Uterus (tissue), 4 donors: Measurements from ENCODE around the gene NCAM2. TPM values are rescaled to one million over a fixed set of nuclear protein-coding genes. Genes with fewer than 3 reads are reported as not detected.

Source experiments
- DNase-seq, 2 donors: peaks; one replicate each; pipeline ENCODE4 v3.0.0-alpha.2; 2019 to 2020
- H3K27ac ChIP-seq, 2 donors: fragments of 200-600 bp; sonication (generic); 1 replicate in 1 of 2; 2 replicates in 1 of 2; pipeline ENCODE4 v1.5.1; 2016 to 2018
- H3K27me3 ChIP-seq, 2 donors: fragments of 200-600 bp; sonication (generic); one replicate each; pipeline ENCODE4 v1.5.1; 2018 to 2019; ENCODE audit warnings: control low read depth in 1 of 2
- H3K36me3 ChIP-seq, 2 donors: fragments of 200-600 bp; sonication (generic); one replicate each; pipeline ENCODE4 v1.5.1; 2019; ENCODE audit warnings: control low read depth in 1 of 2
- H3K4me1 ChIP-seq, 2 donors: fragments of 200-600 bp; sonication (generic); one replicate each; pipeline ENCODE4 v1.5.1; 2018 to 2019; ENCODE audit warnings: control low read depth in 1 of 2
- H3K4me3 ChIP-seq, 2 donors: fragments of 200-600 bp; sonication (generic); 1 replicate in 1 of 2; 2 replicates in 1 of 2; pipeline ENCODE4 v1.5.1; 2018 to 2019; ENCODE audit warnings: mild to moderate bottlenecking in 1 of 2
- H3K9me3 ChIP-seq, 2 donors: fragments of 200-600 bp; sonication (generic); one replicate each; pipeline ENCODE4 v1.5.1; 2019; ENCODE audit warnings: control low read depth in 1 of 2
- POLR2A ChIP-seq, 2 donors: fragments of 450-650 bp; IDR thresholded peaks; one replicate each; pipeline ENCODE4 v1.6.1; 2016; ENCODE audit warnings: antibody characterized with exemption in 2 of 2, mild to moderate bottlenecking in 1 of 2, moderate library complexity in 1 of 2
- intact Hi-C: fragments of 100-400 bp; cut with DNase I; formaldehyde crosslinking; loops from one replicate; pipeline ENCODE4 v1.15.1; 2023; ENCODE audit warnings: low total_unique reads
- total RNA-seq, 4 donors: library from RNA; depleted of rRNA in 3 of 4; stranded (reverse); fragments of >200 nt in 3 of 4; gene quantifications; one replicate each; pipeline versions ENCODE4 v1.1.0 to v1.2.4, GENCODE V29; 2014 to 2023
- TF ChIP-seq, protein P1 (sequence below), 4 experiments: fragments of 200-600 bp in 2 of 4; fragments of 450-650 bp in 2 of 4; sonication (generic) in 2 of 4; IDR thresholded peaks; one replicate each; pipeline ENCODE4 v1.5.1; 2016 to 2019; ENCODE audit warnings: antibody characterized with exemption in 4 of 4, mild to moderate bottlenecking in 2 of 4, moderate library complexity in 1 of 4
- donor health status: DM: yes; HTN: yes; CAD: no.

The NCAM2 gene
- total RNA-seq, 4 donors from 2014 or later, result 1.2 to 214 (median 26.1) TPM

GRCh38 chr21:21165063-21165645 lies 166.9 kb downstream of the NCAM2 start:
- H3K4me3 ChIP-seq, result no peak overlapping the region
- no peak overlapping the region for H3K27ac ChIP-seq
- H3K9me3 ChIP-seq, result no peaks in the 10 kb centered on the region
- no peaks in the 10 kb centered on the region for H3K36me3 ChIP-seq
- no peaks in the 10 kb centered on the region for H3K27me3 ChIP-seq
- no peak for TF ChIP-seq POLR2A (IDR thresholded peaks at IDR 0.05)
- TF ChIP-seq, protein P1, sequence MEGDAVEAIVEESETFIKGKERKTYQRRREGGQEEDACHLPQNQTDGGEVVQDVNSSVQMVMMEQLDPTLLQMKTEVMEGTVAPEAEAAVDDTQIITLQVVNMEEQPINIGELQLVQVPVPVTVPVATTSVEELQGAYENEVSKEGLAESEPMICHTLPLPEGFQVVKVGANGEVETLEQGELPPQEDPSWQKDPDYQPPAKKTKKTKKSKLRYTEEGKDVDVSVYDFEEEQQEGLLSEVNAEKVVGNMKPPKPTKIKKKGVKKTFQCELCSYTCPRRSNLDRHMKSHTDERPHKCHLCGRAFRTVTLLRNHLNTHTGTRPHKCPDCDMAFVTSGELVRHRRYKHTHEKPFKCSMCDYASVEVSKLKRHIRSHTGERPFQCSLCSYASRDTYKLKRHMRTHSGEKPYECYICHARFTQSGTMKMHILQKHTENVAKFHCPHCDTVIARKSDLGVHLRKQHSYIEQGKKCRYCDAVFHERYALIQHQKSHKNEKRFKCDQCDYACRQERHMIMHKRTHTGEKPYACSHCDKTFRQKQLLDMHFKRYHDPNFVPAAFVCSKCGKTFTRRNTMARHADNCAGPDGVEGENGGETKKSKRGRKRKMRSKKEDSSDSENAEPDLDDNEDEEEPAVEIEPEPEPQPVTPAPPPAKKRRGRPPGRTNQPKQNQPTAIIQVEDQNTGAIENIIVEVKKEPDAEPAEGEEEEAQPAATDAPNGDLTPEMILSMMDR (IDR thresholded peaks at IDR 0.05), result no peak
- no peaks in the 10 kb centered on the region for H3K4me1 ChIP-seq
- intact Hi-C loops, result no loop called here
- DNase-seq, result no peak

GRCh38 chr21:21174676-21175075 lies 176.5 kb downstream of the NCAM2 start:
- no peaks in the 10 kb centered on the region for H3K36me3 ChIP-seq
- H3K4me3 ChIP-seq, result no peak overlapping the region
- no peaks in the 10 kb centered on the region for H3K27me3 ChIP-seq
- no peaks in the 10 kb centered on the region for H3K4me1 ChIP-seq
- TF ChIP-seq, protein P1 (IDR thresholded peaks at IDR 0.05), result no peak
- TF ChIP-seq POLR2A (IDR thresholded peaks at IDR 0.05), result no peak
- H3K9me3 ChIP-seq, result no peaks in the 10 kb centered on the region
- H3K27ac ChIP-seq, result no peak overlapping the region
- DNase-seq, result no peak
- intact Hi-C loops, result no loop called here

GRCh38 chr21:21175798-21176334 lies 177.7 kb downstream of the NCAM2 start:
- intact Hi-C loops, result no loop called here
- no peaks in the 10 kb centered on the region for H3K36me3 ChIP-seq
- no peaks in the 10 kb centered on the region for H3K27me3 ChIP-seq
- H3K27ac ChIP-seq, result no peak overlapping the region
- no peak for DNase-seq
- no peaks in the 10 kb centered on the region for H3K4me1 ChIP-seq
- TF ChIP-seq POLR2A (IDR thresholded peaks at IDR 0.05), result no peak
- TF ChIP-seq, protein P1 (IDR thresholded peaks at IDR 0.05), result no peak
- no peak overlapping the region for H3K4me3 ChIP-seq
- H3K9me3 ChIP-seq, result no peaks in the 10 kb centered on the region

DNA sequence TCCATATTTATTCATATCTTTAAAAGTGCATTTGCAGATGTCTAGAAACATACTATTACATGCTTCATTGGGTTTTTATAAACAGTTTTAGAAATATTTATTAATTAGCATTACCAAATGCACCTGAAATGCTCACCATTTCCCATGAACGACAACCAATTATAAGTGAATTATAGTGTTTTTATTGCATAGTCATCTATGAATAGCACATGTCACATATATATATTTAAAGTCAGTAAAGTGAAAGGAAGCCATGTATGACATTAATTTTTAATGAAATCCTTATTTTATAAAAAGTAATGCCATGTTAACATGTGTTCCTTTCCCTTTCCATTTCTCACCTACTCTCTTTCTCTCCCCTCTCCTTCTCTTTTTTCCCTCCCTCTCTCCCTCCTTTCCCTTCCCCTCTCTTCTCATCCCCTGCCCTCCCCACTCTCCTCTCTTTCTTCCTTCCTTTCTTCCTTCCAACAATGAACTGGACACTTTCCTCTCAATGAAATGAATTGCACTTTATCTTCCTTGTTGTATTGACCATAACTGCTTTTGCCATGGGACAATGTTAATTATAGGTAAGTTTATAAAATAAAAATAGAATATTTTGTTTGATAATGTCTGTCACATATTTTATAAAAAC lies 179.3 kb downstream of the NCAM2 start:
- no peaks in the 10 kb centered on the region for H3K4me1 ChIP-seq
- intact Hi-C loops, result no loop called here
- H3K27me3 ChIP-seq, result no peaks in the 10 kb centered on the region
- no peak for DNase-seq
- H3K9me3 ChIP-seq, result no peaks in the 10 kb centered on the region
- no peak overlapping the region for H3K27ac ChIP-seq
- no peak for TF ChIP-seq POLR2A (IDR thresholded peaks at IDR 0.05)
- TF ChIP-seq, protein P1 (IDR thresholded peaks at IDR 0.05), result no peak
- no peaks in the 10 kb centered on the region for H3K36me3 ChIP-seq
- no peak overlapping the region for H3K4me3 ChIP-seq

GRCh38 chr21:21179619-21180298 lies 181.6 kb downstream of the NCAM2 start:
- TF ChIP-seq, protein P1 (IDR thresholded peaks at IDR 0.05), result no peak
- TF ChIP-seq POLR2A (IDR thresholded peaks at IDR 0.05), result no peak

More at GRCh38 chr21:21179619-21180298, 181.6 kb downstream of the NCAM2 start:
- Histone ChIP-seq H3K27ac (no peak overlapping the region), H3K36me3 (no peaks in the 10 kb centered on the region), H3K4me1 (no peaks in the 10 kb centered on the region), H3K9me3 (no peaks in the 10 kb centered on the region), H3K4me3 (no peak overlapping the region), H3K27me3 (no peaks in the 10 kb centered on the region)
- intact Hi-C loops, result no loop called here
- no peak for DNase-seq
